ENCODE data around the gene PDGFD.

DNA sequence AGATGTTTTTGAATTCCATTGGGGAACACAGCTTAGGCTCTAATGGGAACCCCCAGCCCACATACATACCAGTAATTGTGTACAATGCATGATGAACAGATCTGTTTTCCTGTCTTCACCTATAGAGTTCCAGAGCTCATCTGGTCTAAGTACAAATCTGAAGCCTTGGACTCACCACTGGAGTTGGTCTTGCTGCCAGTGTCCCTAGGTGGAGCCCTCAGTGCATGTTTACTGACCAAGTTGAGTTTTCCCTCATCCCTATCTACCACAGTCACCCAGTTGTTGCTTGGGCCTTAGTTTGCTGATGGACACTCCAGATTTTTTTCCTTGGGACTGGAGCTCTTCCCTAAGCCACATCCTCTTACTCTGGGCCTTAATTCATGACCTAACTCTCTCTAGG lies 286.7 kb downstream of the PDGFD start:
- TF ChIP-seq, protein P1, sequence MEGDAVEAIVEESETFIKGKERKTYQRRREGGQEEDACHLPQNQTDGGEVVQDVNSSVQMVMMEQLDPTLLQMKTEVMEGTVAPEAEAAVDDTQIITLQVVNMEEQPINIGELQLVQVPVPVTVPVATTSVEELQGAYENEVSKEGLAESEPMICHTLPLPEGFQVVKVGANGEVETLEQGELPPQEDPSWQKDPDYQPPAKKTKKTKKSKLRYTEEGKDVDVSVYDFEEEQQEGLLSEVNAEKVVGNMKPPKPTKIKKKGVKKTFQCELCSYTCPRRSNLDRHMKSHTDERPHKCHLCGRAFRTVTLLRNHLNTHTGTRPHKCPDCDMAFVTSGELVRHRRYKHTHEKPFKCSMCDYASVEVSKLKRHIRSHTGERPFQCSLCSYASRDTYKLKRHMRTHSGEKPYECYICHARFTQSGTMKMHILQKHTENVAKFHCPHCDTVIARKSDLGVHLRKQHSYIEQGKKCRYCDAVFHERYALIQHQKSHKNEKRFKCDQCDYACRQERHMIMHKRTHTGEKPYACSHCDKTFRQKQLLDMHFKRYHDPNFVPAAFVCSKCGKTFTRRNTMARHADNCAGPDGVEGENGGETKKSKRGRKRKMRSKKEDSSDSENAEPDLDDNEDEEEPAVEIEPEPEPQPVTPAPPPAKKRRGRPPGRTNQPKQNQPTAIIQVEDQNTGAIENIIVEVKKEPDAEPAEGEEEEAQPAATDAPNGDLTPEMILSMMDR (conservative IDR thresholded peaks at IDR 0.05 in 1 of 2, IDR thresholded peaks at IDR 0.05 in 1 of 2; ENCODE audit: extremely low read depth in 1 of 2, insufficient read depth in 1 of 2, low read depth in 1 of 2, low read length in 2 of 2): peak in 1 of 2 donors; percentile 23
- TF ChIP-seq EZH2 (IDR thresholded peaks at IDR 0.05; ENCODE audit: borderline replicate concordance, low read length): no peak
